Breast epithelium (tissue), 3 donors: ENCODE measurements around the gene RIBC1.

ENCODE experiments used
- CTCF ChIP-seq, 3 donors: fragments of 450-650 bp; IDR thresholded peaks; one replicate each; pipeline ENCODE4 v1.5.1; 2016 to 2017; ENCODE audit warnings: antibody characterized with exemption in 3 of 3, mild to moderate bottlenecking in 3 of 3, moderate library complexity in 3 of 3
- POLR2A ChIP-seq: fragments of 450-650 bp; IDR thresholded peaks from one replicate; pipeline ENCODE4 v1.6.1; 2016; ENCODE audit warnings: antibody characterized with exemption, mild to moderate bottlenecking, moderate library complexity

- TF ChIP-seq CTCF (IDR thresholded peaks at IDR 0.05) (no peak), POLR2A (no peak)
Observed at GRCh38 chrX:53379008-53379710, 43.5 kb upstream of the RIBC1 start.
